Measurements from ENCODE around the gene FXYD2.

The FXYD2 gene

GRCh38 chr11:117849781-117850414 lies 25.4 kb upstream of the FXYD2 start:
- DNase-seq (ENCODE audit: extremely low spot score) = no peak
- no peak for TF ChIP-seq CTCF (IDR thresholded peaks at IDR 0.05; ENCODE audit: control extremely low read depth, extremely low read depth, low read depth, missing control alignments)
- ChIA-PET CTCF (interaction anchor here (1.5 to 12.1 kb wide), 2 partner anchors 97 to 203 kb away, joined by 3 to 169 read pairs; no protein-coding TSS in a partner anchor), POLR2A (no interaction called here)

GRCh38 chr11:117843666-117844484 lies 19.3 kb upstream of the FXYD2 start:
- CTCF ChIA-PET = interaction anchor here (0.6 to 12.1 kb wide), 43 partner anchors 10 to 401 kb away, joined by 3 to 169 read pairs (median 4); partner anchors contain the start of gene FXYD2
- POLR2A ChIA-PET = interaction anchor here (0.5 kb wide), 1 partner anchor 211 kb away, joined by 3 read pairs; no protein-coding TSS in a partner anchor
- peak; percentile 99 for TF ChIP-seq CTCF (IDR thresholded peaks at IDR 0.05; ENCODE audit: control extremely low read depth, extremely low read depth, low read depth, missing control alignments)
- peak; percentile 71 for DNase-seq (ENCODE audit: extremely low spot score)

DNA sequence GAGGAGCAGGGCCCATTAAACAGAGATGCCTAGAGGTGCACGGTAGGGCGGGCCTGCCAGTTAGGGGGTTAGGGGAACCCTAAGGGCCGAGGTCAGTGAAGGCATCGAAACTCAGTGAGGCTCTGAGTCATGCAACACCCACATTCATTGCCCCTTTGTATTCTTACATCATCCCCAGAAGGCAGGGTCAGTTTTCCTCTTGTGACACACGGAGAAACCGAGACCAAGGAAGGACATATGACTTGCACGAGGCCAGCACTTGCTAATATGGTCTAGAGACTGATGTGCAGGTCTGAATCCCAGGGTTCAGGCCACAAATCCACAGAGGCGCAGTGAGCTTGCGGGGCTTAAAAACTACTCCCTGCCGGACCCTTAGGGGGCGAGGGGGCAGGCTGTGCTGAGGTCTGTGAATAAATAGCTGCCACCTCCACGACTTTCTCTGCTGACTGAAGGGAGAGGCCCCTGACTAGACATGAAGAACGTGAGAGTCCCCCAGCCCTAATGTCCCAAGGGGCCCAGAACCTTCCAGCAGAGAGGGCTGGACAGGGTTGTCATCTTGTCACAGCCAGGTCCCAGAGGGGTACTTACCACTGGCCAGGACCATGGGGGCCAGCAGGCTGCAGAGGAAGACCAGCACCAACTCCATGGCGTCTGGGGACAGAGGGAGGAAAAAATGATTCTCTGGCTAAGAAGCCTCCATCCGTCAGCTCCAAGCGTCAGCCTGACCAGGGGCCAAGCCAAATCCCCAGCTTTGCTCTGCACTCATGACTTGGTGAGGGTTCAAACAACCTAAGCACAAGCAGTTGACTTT lies 17.8 kb upstream of the FXYD2 start:
- CTCF ChIA-PET = interaction anchor here (1.0 to 12.1 kb wide), 18 partner anchors 9 to 329 kb away, joined by 3 to 169 read pairs (median 6); partner anchors contain the start of gene FXYD2
- no peak for DNase-seq (ENCODE audit: extremely low spot score)
- no peak for TF ChIP-seq CTCF (IDR thresholded peaks at IDR 0.05; ENCODE audit: control extremely low read depth, extremely low read depth, low read depth, missing control alignments)
- POLR2A ChIA-PET = no interaction called here

GRCh38 chr11:117841551-117842031 lies 17.0 kb upstream of the FXYD2 start:
- POLR2A ChIA-PET = no interaction called here
- no peak for TF ChIP-seq CTCF (IDR thresholded peaks at IDR 0.05; ENCODE audit: control extremely low read depth, extremely low read depth, low read depth, missing control alignments)
- DNase-seq (ENCODE audit: extremely low spot score) = no peak
- CTCF ChIA-PET = interaction anchor here (2.1 to 12.1 kb wide), 6 partner anchors 10 to 212 kb away, joined by 5 to 169 read pairs (median 26); no protein-coding TSS in a partner anchor

DNA sequence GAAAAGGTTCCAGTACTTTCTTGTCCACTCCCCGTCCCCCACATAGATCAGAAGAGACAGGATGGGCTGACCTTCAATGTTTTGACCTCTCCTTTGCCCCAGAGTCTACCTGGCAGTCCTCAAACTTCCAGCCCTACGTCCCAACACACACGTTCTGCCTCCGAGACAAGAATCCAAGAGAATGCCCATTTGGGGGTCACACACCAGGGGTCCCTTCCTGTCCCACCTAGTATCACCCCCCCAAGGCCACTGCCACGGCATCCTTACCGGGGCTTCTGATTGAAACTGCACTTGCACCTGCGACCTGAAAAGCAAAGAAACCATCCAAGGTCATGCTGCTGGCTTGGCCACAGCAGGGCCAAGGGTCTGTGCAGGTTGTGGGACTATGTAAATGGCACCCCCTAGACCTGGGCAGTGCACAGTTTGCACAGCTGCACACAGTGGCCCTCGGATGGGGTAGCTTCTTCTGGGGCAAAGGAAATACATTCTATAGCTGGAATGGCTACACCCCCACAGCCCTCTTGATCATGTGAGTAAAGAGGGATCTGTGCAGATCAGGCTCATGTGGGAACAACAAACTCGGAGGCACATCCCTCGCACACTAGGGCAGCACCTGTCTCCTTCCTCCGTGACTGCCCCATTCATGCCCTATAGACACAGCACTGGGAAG lies 16.5 kb upstream of the FXYD2 start:
- ChIA-PET CTCF (interaction anchor here (0.8 to 12.1 kb wide), 5 partner anchors 10 to 212 kb away, joined by 4 to 169 read pairs (median 5); no protein-coding TSS in a partner anchor), POLR2A (no interaction called here)
- no peak for DNase-seq (ENCODE audit: extremely low spot score)
- no peak for TF ChIP-seq CTCF (IDR thresholded peaks at IDR 0.05; ENCODE audit: control extremely low read depth, extremely low read depth, low read depth, missing control alignments)

Measured in GM10248 (cell line).